AG04449 (cell line): Measurements from ENCODE around the gene HS3ST2.

Source experiments
- CTCF ChIA-PET: fragments of 350-600 bp; formaldehyde crosslinking; extraction: SDS; loops from one replicate; lab custom pipeline; 2021; ENCODE audit warnings: antibody characterized with exemption; lab: Yijun Ruan, JAX
- POLR2A ChIA-PET: fragments of 400-600, 350-600 bp; formaldehyde crosslinking; extraction: SDS; loops from one replicate; lab custom pipeline; 2020; ENCODE audit warnings: antibody characterized with exemption, inconsistent platforms; lab: Yijun Ruan, JAX
- DNase-seq: peaks from one replicate; pipeline ENCODE4 v3.0.0-alpha.2; 2010; ENCODE audit warnings: low read depth, low spot score
- H3K4me3 ChIP-seq: 2 replicates; pipeline ENCODE4 v1.5.1; 2011; ENCODE audit warnings: low read depth, mild to moderate bottlenecking, control low read depth, low read length
- CTCF ChIP-seq: IDR thresholded peaks from one replicate; pipeline ENCODE4 v1.5.1; 2011; ENCODE audit warnings: mild to moderate bottlenecking, moderate library complexity, low read length, control low read depth, inconsistent platforms; ENCODE audit not compliant: insufficient read depth; ENCODE audit errors: missing control alignments

Gene HS3ST2

GRCh38 chr16:22847100-22847499, 33.1 kb downstream of the HS3ST2 start:
- no peak for DNase-seq
- no peak for TF ChIP-seq CTCF
- POLR2A ChIA-PET, result no interaction called here
- CTCF ChIA-PET, result no interaction called here
- H3K4me3 ChIP-seq, result no peak overlapping the region

DNA sequence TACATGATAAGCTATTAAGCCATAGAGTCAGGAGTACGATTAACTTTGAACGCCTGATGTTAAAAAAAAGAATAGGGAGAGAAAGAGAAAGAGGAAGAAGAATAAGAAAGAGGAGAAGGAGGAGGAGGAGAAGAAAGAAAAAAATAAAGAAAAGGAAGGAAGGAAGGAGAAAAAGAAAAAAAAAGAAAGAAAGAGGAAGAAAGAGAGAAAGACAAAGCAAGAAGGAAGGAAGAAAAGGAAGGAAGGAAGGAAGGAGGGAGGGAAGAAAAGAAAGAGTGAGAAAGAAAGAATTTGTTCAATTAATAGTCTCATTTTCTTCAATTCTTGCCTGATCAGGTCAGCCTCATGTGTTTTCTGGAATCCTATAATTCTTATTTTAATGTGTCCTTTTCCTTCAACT, 33.7 kb downstream of the HS3ST2 start:
- no peak for TF ChIP-seq CTCF
- ChIA-PET POLR2A (no interaction called here), CTCF (no interaction called here)
- H3K4me3 ChIP-seq, result no peak overlapping the region
- DNase-seq, result no peak

DNA sequence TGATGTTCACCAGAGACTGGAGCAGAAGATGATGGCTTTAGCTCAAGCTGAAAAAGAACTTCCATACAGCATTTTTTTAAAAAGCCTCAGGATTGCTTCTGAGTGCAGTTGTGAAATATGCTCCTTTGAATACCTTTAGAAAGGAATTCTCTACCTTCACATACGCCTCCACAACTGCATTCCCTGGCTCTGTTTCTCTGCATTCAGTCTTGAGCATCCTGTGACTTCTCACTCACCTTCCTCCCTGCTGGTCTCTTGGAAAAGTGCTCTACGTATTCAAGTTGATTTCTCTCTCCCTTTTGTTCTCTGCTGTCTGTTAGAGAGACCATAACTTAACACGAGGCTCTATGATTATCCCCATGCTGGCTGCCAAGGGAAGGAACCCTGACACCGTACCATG, 34.5 kb downstream of the HS3ST2 start:
- ChIA-PET POLR2A (no interaction called here), CTCF (no interaction called here)
- no peak for DNase-seq
- H3K4me3 ChIP-seq, result no peak overlapping the region
- TF ChIP-seq CTCF, result no peak

- ChIA-PET POLR2A (no interaction called here), CTCF (no interaction called here)
- TF ChIP-seq CTCF, result no peak
- H3K4me3 ChIP-seq, result no peak overlapping the region
- DNase-seq, result no peak
Measured at GRCh38 chr16:22849517-22849916, 35.6 kb downstream of the HS3ST2 start.

DNA sequence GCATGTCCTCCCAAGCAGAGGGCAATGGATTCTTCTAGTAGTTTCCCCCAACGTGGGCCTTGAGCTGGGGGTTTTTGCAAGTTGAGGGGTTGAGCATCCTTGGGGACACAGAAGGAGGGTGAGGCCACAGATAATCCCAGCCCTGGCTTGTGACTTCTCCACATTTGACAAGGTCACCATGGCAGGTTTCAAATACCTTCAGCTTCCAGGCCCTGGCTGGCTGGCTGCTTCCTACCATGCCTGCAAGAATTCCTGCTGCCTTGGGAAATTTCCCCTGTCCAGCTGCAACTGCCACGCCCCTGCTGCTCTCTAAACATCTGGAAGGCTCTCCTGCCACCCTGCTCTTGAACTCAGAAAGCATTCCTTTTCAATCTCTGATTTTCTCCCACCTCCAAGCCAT, 41.3 kb downstream of the HS3ST2 start:
- POLR2A ChIA-PET, result no interaction called here
- H3K4me3 ChIP-seq, result no peak overlapping the region
- no peak for DNase-seq
- CTCF ChIA-PET, result no interaction called here
- no peak for TF ChIP-seq CTCF

DNA sequence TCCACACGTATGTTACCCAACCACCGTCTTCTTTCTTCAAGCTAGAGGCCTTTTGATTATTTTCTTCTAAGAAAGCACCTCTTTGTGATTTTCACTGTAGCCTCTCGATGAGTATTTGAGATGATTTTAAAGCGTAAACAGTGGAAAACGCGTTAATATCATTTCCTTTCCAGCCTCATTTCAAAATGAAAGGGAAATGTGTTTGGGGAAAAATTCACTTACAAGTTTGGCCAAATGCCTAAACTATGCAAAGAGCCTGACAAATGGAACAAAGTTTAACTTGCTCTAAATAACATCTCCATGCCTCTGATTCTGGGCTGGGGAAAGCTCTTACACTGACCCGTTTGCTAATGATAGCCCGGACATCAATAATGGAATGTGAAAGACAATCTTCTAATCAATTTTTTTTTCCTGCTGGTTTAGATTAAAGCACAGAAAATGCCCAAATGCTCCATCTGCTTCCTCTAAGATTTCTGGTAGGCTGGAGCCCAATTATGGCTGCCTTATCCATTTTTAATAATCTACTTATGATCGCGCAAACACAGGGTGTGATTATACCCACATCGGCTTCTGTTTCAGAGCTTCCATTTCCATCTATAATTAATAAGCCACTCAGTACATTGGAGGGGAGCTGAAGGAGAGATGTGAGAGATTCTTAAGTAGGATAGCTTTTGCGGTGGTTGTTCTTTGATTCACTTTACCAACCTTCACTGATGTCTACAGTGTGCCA, 43.5 kb downstream of the HS3ST2 start:
- CTCF ChIA-PET, result no interaction called here
- TF ChIP-seq CTCF, result no peak
- POLR2A ChIA-PET, result no interaction called here
- H3K4me3 ChIP-seq, result no peak overlapping the region
- no peak for DNase-seq
